Activated T-cell treated with anti-CD3 and anti-CD28 coated beads, Interleukin-2, amount 50 U/mL, for 48 hours (primary cell): ENCODE measurements around the gene LRP1-AS.
"Not testable (repeated sequence)": the region's sequence is repeated elsewhere in the genome, so short reads cannot be mapped to it uniquely, and the experiment has no call there.

Experiments used
- DNase-seq, 2 experiments: peaks; one replicate each; pipeline ENCODE4 v3.0.0-alpha.2; 2020

The LRP1-AS gene

GRCh38 chr12:57138526-57139272, 8.7 kb downstream of the LRP1-AS start:
- no peak for DNase-seq

GRCh38 chr12:57135527-57136326, 11.7 kb downstream of the LRP1-AS start:
- DNase-seq = no peak

GRCh38 chr12:57134949-57135348, 12.5 kb downstream of the LRP1-AS start:
- no peak for DNase-seq

DNA sequence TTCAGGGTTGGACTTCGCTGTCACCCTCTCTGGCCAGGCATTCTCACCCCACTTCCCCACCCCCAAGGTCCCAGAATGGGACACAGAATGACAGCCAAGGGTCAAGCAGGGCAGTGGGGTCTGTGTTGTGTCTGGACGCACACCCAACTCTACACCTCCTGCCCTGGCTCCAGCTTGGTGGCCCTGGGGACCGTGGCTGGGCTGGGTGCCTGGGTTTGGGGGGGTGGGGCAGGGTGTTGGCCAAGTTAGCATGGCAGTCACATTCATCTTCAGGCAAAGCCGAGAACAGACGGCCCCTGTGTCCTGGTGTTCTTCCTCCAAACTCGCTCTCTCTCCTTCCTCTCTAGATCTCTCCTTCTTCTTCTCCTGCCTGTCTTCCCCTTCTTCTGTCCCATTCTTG, 13.5 kb downstream of the LRP1-AS start:
- no peak for DNase-seq

DNA sequence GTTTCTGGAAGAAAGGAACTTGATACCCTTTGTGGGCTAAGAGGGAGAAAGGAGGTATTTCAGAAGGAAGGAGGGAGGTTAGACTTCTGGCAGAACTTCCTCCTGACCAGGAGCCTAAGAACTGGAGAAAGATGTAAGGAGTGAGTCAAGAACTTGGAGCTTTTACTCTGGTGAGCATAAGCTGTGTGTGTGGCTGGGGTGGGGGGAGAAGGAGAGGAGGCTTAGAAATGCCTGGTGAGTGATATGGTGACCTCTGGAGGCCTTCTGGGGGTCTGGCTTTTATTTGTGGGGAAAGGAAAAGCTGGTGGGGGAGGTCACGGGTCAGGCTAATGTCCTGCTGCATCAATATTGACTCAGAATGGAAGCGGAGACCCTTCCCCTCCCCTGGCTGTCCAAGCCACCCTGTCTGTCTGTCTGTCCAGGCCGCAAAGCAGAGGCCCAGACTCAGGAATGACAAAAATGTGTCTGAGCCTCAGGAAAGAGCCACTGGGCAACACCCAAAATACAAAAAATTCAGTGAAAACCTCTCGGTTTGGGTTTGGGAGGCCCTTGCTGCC, 14.3 kb downstream of the LRP1-AS start:
- DNase-seq = no peak

- no peak for DNase-seq
Observed at GRCh38 chr12:57131896-57132744, 15.3 kb downstream of the LRP1-AS start.

DNA sequence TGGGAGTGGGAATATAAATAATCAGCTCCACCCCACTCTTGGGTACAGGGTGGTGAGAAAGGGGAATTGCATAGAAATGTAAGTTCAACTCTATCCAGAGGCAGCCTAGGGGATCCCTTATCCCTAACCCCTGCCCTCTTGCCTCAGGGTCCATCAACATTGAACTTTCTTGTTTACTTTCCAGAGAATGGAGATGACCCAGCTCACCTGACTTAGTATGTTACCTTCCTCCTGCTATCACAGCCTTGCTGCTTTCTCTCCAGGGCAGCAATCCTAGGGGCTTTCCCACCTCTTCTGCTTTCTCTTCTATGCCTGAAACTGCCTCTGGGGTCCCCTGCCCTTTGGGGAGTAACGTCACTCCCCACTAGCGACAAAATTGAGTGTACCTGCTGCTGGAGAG, 16.5 kb downstream of the LRP1-AS start:
- DNase-seq = no peak

- no peak for DNase-seq
Observed at GRCh38 chr12:57129889-57130288, 17.5 kb downstream of the LRP1-AS start.

DNA sequence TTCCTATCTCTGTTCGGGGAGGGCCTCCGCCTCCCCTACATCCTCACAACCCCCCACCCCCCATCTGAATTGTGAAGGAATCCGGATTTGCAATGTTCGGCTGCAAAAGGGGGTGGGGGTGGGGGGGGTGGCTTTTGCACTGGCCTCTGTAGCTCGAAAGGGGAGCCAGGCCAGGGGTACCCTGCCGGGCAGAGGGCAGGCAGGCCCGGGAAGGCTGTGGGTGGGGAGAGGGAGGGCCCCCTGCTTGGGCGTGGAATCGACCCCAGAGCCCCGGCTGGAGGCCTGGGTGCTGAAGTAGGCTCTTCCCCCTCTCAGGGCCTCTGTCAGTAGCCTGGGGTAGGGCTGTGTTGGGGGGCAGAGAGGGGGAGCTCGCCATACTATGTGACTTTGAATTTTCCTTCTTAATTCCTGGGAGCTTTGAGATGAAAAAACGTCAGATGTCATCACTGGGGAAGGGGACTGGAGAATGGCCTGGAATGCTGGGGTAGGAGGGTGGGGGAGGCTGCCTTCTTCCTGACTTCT, 18.0 kb downstream of the LRP1-AS start:
- no peak for DNase-seq

DNA sequence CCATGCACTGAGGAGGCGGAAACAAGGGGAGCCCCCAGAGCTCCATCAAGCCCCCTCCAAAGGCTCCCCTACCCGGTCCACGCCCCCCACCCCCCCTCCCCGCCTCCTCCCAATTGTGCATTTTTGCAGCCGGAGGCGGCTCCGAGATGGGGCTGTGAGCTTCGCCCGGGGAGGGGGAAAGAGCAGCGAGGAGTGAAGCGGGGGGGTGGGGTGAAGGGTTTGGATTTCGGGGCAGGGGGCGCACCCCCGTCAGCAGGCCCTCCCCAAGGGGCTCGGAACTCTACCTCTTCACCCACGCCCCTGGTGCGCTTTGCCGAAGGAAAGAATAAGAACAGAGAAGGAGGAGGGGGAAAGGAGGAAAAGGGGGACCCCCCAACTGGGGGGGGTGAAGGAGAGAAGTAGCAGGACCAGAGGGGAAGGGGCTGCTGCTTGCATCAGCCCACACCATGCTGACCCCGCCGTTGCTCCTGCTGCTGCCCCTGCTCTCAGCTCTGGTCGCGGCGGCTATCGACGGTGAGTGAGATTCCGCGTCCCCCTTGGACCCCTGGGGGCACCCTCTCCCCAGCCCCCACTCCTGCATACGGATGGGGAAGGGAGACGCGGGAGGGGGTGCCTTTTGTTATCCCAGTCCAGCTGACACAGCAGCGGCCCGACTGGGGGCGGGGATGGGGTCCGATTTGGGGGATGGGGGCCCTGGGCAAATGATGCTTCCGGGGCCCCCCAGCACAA, 18.7 kb downstream of the LRP1-AS start:
- DNase-seq = no peak

- peak; percentile 80 to 83 for DNase-seq
Observed at GRCh38 chr12:57127726-57128518, 19.5 kb downstream of the LRP1-AS start, which contains the start of gene LRP1. Gene LRP1, plus strand, starts transcription at chr12:57128483. Its CDS starts 482 bp downstream, at chr12:57128965.

GRCh38 chr12:57127101-57127725, 20.2 kb downstream of the LRP1-AS start:
- peak; percentile 61 to 65 for DNase-seq

DNA sequence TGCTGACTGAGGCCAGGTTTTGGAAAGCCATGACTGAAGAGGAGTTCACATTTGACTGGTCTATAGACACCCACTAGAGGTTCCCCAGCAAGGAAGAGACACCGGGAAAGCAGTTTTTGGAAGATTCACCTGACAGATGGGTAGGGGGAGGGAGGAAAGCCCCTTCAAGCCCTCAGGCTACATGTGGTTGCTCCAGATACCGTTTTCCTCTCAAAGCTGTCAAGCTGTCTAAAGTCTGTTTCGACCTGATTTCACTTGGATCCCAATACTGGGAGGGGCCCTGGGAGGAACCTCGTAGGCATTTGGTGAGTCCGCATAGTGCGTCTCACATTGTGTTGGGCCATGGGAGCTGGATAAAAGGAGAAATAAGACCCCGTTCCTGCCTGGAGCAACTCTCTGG, 20.9 kb downstream of the LRP1-AS start:
- DNase-seq = no peak

DNA sequence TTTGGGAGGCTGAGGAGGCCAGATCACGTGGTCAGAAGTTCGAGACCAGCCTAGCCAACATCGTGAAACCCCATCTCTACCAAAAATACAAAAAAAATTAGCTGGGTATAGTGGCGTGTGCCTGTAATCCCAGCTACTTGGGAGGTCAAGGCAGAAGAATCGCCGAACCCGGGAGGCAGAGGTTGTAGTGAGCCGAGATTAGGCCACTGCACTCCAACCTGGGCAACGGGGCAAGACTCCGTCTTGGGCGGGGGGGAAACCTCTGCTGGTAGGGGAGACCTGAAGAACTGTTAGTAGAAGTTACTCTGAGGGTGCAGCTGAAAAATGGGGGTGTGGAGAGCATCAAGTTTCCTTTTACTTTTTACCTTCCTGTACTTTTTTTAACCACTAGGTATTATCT, 21.4 kb downstream of the LRP1-AS start:
- DNase-seq = no peak

DNA sequence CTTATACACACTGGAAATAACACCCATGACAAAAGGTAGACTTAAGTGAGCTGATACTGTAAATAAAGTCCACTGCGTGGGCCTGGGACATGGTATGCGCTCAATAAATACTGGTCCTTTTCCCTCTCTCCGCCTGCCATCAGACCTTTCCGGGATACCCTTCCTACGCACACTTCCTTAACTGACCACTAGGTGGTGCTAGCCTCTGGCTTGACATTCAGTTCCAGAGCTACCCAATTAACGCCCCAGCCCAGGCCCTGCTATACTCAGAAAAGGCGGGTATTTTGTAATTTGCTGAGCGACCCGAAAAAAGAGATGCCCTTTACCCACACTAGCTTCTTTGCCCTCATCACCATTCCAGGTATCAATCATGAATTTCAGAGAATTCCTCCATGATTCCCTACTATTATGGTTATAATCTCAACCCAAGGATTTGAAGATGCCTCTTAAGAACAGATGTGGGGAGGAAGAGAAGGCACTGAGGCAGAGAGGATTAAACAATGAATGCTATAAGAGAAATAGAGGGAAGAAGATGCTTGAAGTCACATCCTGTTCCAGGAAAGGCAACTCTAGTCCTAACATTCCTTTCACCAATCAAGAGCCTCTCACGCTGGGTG, 23.1 kb downstream of the LRP1-AS start:
- DNase-seq = peak; percentile 80 to 82

- DNase-seq = no peak
Observed at GRCh38 chr12:57123813-57124212, 23.6 kb downstream of the LRP1-AS start.

DNA sequence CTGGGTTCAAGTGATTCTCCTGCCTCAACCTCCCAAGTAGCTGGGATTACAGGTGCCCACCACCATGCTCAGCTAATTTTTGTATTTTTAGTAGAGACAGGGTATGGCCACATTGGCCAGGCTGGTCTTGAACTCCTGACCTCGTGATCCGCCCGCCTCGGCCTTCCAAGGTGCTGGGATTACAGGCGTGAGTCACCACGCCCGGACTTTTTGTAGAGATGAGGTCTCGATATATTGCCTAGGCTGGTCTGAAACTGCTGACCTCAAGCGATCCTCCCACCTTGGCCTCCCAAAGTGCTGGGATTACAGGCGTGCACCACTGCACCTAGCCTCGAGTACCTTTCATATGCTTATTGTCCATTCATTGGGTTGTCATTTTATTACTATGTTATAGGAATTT, 26.7 kb downstream of the LRP1-AS start:
- DNase-seq = not testable (repeated sequence)

DNA sequence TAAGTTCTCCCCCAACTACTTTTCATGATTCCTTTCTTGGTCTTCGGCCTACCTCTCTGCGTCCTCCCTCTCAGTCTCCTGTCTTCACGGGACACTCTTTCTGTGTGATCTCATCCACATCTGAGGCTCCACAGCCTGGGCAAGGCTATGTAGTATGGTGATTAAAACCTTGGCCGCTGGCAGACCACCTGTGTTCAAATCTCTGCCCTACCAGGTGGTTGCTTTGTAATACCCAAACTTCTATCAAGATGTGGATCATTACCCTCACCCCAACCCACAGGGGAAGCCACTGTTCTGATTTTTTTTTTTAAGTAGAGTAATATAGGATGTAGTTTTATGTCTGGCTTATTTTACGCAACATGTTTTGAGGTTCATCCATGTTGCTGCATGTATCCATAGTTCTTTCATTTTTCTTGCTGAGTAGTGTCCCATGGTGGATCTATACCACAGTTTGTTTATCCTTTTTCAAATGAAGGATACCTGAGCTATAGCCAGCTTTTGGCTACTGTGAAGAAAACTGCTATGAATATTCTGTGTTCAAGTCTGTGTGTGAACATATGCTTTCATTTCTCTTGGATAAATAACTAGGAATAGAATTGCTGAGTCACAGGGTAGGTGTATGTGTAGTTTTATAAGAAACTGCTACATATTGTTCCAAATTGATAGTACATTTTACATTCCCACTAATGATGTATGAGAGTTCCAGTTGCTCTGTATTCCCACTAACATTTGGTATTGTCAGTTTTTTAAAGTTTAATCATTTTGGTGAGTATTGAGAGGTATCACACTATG, 27.9 kb downstream of the LRP1-AS start:
- no peak for DNase-seq

DNA sequence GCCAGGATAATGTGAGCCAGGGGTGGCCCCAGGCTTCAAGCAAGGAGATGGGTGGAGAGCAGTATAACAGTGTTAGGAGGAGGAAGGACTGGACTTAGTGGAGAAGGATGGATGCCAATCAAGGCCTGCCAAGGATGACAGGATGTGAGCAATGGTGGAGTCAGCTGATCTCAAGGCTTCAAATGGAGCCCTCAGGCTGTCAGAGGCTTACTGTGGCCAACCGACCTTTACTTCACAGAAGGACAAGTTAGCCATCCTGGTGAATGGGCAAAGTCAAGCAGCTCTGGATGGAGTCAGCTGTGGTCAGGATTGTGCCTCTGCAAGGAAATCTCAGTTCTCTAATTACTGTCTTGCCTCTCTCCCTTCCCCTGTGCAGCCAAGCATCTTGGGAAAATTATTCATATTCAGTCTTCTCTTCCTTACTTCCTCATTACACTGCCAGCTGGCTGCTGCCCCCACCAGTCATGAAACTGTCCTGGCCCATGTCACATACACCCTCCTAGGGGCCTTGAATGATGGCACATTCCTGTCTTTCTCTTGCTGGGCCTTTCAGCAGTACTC, 28.6 kb downstream of the LRP1-AS start:
- no peak for DNase-seq
